ACHN (cell line): ENCODE results near the gene AFF4.
A peak's percentile ranks its signal among the peaks of the same experiment; 100 is the strongest.
"Not testable (repeated sequence)": the region's sequence is repeated elsewhere in the genome, so short reads cannot be mapped to it uniquely, and the experiment has no call there.

Source experiments
- DNase-seq: peaks from one replicate; pipeline ENCODE4 v3.0.0-alpha.2; 2015
- in situ Hi-C: cut with HindIII; loops from 2 replicates; pipeline ENCODE4 v1.10.0; 2017; ENCODE audit warnings: low sequenced_read_pairs, low pct_ligation_motif_present, low pct_unique_long_range_greater_than_20kb

The AFF4 gene

GRCh38 chr5:132868754-132869153, 94.7 kb downstream of the AFF4 start:
- DNase-seq = no peak
- in situ Hi-C loops = no loop called here

GRCh38 chr5:132867046-132867451, 96.4 kb downstream of the AFF4 start:
- in situ Hi-C loops = no loop called here
- DNase-seq = no peak

DNA sequence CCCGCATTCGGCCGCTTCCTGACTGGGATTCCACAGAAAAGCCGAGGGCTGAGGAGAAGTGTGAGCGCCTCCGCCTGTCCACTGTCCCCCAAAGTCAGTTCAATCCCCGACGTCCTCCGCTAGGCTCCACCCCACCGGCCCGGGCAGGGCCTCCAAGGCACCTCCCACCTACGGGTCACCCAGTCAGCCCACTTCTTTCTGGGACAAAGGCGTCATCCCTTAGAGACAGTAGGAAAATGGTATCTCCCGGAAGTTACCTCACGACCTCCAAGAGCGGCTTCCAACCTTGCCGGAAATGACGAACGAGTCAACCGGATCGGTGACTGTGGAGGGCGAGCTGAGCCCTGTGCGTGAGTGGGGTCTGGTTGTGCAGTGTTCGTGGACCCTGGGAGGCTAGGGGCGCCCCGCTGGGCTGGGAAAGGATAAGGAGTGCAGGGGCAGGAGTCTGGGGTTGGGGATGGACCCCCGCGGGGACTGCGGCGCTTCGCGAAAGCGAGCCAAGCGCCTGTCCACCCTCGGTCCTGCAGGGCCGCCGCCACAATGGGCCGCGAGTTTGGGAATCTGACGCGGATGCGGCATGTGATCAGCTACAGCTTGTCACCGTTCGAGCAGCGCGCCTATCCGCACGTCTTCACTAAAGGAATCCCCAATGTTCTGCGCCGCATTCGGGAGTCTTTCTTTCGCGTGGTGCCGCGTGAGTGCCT, 96.9 kb downstream of the AFF4 start, which contains the start of the genes GDF9 and UQCRQ:
Gene GDF9 (minus strand): TSS at position 128 of the 704 bp plus-strand sequence. CDS start 1,936 bp downstream, outside the sequence.
Gene UQCRQ (plus strand): TSS at position 301 of the 704 bp plus-strand sequence. CDS start 240 bp downstream, at position 541.
- DNase-seq = peak; percentile 99
- in situ Hi-C loops = no loop called here

DNA sequence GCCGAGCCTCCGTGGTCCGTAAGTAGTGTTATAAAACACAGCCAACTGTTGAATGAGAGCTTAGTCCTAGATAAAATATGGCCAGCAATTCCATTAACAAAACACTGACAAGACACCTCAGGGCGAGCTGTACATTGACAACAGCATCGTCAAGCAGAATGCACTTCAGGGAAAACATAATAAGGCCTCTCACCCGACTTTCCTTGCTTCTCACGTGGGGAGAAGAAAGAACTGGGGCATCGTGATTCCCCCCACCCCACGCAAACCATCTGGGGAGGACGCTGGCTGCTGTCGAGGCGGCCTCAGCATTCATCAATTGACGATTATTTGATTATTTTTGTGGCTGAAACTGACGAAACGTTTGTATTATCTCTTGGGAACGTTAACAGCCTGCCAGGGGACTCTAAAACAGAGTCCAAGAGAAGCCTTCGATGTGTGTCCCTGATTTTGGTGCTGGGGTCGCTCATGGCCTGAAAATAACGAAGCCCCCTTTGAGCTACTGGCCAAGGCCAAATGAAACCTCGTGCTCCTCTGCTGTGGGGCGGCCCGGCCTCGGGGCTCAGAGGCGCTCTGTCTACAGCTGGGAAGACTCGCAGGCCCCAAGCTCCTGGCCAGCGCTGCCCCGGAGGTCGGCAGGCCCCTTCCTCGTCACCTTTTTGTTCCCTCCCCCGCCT, 97.6 kb downstream of the AFF4 start:
- in situ Hi-C loops = no loop called here
- no peak for DNase-seq

DNA sequence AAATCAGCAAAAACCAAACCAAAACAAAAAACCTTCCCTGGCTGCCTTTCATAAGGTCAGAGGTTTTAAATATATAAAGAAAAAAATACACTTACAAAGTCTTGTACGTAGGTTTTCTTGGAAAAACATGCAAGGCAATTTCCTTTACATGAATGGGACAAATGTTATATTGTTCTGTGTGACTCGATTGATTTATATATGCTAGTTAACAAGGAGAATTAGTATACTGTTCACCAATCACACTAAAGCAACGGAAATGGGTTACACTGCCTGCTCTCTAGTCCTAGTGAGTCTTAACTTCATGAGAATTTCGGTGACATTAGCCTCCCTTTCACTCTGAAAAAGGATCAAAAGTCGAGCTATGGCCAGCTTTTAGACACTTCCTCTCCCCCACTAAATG, 102.7 kb downstream of the AFF4 start:
- in situ Hi-C loops = no loop called here
- DNase-seq = no peak

- in situ Hi-C loops = no loop called here
- no peak for DNase-seq
These were observed 103.5 kb downstream of the AFF4 start for GRCh38 chr5:132859889-132860437.

DNA sequence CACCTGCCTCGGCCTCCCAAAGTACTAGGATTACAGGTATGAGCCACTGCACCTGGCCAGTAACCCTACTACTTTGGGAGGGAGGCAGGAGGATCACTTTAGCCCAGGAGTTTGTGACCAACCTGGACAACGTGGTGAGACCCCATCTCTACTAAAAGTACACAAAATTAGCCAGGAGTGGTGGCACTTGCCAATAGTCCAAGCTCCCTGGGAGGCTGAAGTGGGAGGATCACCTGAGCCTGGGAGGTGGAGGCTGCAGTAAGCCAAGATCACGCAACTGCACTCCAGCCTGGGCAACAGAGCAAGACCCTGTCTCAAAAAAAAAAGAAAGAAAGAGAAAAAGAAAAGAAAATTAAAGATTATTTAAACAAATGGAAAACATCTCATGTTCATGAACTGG, 107.4 kb downstream of the AFF4 start:
- DNase-seq = no peak
- in situ Hi-C loops = no loop called here

GRCh38 chr5:132854992-132855391, 108.4 kb downstream of the AFF4 start:
- in situ Hi-C loops, DNase-seq: not testable (repeated sequence)

GRCh38 chr5:132854301-132854700, 109.1 kb downstream of the AFF4 start:
- in situ Hi-C loops = no loop called here
- DNase-seq = no peak

DNA sequence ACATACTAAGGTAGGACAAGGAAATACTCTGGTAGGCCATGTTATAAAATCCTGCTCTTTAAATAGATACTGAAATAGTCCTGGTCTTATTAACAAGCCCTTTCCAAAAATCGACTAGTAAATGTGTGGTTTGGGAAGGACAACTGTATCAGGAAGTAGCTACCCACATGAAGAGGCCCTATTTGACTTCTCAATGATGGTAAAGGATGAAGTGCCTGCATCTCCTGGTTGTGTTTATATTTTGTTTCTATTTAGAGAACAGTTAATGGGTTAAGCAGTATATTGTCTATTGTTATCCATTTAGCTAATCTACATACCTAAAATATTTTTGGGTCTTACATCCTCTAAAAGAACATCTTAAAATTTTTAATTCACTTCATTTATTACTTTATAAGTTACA, 109.6 kb downstream of the AFF4 start:
- in situ Hi-C loops = no loop called here

GRCh38 chr5:132853323-132853722, 110.1 kb downstream of the AFF4 start:
- in situ Hi-C loops = no loop called here
- DNase-seq = no peak

More for the DNA sequence above, 109.6 kb downstream of the AFF4 start:
- no peak for DNase-seq

DNA sequence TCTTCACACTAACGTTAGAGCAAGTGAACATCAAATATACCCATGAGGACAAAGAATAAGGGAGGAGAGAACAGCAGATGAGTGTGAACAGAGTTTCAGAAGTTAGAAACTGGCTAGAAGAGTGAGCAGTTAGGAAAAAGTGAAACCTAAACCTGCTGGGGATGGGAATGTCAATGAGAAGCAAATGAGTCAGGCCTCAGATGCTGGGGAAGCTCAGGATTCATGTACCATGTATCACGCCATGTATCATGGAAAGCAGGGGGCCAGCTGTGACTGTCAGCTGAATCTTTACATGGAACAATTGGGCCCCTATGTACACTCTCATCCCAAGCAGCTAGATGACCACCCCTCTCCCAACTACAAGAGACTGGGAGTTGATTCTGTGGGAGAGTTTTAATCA, 113.4 kb downstream of the AFF4 start:
- in situ Hi-C loops = no loop called here
- DNase-seq = no peak

GRCh38 chr5:132849347-132849746, 114.1 kb downstream of the AFF4 start:
- in situ Hi-C loops = no loop called here
- DNase-seq = no peak

DNA sequence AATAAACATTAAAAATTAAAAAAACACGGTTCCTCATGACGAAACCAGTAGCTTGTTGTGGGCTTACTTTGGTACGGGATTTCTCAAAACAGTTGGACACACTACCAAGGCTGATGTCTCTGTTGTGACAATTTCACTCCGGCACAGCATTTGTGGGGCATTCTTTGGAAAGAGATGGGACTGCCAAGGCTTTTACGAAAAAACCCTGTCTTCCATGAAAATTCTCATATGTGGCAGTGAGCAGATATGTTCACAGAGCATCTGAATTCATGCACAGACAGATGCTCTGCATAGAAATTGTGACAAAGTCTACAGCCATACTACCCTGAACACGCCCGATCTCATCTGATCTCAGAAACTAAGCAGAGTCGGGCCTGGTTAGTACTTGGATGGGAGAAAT, 115.2 kb downstream of the AFF4 start:
- in situ Hi-C loops = no loop called here

GRCh38 chr5:132841305-132841704, 122.1 kb downstream of the AFF4 start:
- in situ Hi-C loops = no loop called here
- DNase-seq = no peak

More for the DNA sequence above, 115.2 kb downstream of the AFF4 start:
- no peak for DNase-seq

- DNase-seq = no peak
- in situ Hi-C loops = no loop called here
These were observed 122.5 kb downstream of the AFF4 start for GRCh38 chr5:132840896-132841295.

DNA sequence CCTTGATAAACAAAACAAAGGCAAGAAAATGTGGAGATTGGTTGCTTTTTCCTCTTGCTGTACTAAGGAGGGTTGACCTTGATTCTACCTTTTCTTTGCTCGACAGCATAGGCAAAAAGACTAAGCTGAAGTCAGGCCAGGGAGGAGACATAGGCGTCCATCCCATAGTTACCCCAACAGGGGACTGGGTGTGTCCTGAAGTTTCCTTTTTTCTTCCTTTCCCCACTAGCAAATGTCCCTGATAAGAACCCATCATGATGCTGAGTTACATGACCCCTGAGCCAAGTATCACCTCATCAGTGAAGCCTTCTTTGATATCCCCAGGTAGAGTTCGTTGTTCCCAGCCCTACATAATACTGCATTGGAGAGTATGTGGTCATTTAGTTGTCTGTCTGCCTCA, 123.1 kb downstream of the AFF4 start:
- no peak for DNase-seq
- in situ Hi-C loops = no loop called here

DNA sequence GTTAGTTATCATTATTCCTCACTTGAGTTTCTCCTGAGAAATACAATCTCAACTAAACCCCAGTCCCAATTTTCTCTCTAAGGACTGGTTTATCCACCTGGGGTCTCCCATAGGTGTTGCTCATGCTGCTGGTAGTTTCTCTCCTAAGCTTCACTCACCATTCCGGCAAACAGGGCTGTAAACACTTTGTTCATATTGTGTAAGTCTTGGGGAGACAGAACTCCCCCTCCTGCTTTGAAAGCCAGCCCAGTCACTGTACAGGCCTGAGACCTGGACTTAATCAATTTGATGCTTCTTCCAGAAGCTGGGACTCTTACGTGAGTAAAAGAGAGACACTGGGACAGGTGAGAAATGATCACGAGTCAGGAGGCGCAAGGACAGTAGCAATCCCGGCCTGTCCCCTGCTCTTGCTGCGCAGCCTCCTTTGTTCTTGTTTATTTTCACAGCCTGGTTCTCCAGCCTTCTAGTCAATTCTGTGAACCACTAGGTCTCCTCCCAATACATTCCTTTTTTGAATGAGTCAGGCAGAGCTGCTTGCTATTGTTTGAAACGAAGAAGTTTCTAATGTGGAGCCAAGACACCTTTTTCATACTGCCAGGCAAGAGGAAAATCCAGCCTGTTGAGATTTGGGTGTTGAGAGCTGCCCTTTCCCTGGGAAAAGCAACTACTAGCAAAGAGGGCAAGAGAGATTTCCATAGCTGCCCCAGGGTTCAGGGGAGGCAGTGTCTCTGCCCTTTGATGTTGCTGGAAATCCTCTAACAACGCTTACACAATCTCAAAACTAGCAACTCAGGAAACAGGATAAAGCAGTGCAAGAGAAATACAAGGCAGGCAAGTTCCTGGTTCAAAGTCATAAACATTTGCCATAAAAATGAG, 123.8 kb downstream of the AFF4 start:
- in situ Hi-C loops = no loop called here
- DNase-seq = no peak
